ENCODE data around the gene GDA. TPM values are rescaled to one million over a fixed set of nuclear protein-coding genes. Genes with fewer than 3 reads are reported as not detected.

Gene GDA
- total RNA-seq, 1 experiment from 2014 or later, result 3.6 TPM

DNA sequence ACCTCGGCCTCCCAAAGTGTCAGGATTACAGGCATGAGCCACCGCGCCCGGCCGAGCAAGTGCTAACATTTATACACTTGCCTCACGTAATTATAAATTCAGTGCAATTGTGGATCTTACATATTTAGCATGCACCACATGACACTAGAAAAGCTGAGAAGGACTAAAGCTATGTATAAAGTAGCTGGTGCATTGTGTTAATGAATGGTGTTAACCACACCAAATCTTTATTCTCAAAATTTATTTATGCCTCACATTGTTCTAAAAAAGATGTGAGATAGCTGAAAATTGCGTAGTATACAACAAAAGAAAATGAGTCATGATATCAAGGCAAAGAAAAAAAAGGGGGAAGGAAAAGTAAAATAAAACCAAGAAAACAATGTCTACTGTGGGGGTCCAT is 54.8 kb downstream of the GDA start:
- Mint-ChIP-seq H3K9me3 (no peaks in the 10 kb centered on the region), H3K27ac (no peak overlapping the region), H3K27me3 (ENCODE audit: low read depth) (no peaks in the 10 kb centered on the region), H3K4me1 (no peaks in the 10 kb centered on the region), H3K4me3 (no peak overlapping the region), H3K36me3 (ENCODE audit: insufficient read depth in 1 of 3, low read depth in 3 of 3) (no peaks in the 10 kb centered on the region)
- H2BK5ac ChIP-seq (ENCODE audit: insufficient read length, low read length), result no peak overlapping the region
- H3K27ac ChIP-seq (ENCODE audit: insufficient read length, low read depth, low read length), result no peak overlapping the region
- no peak overlapping the region for H2AFZ ChIP-seq (ENCODE audit: low read length)
- no peak overlapping the region for H2BK20ac ChIP-seq (ENCODE audit: low read depth, low read length, poor library complexity, severe bottlenecking)
- H4K5ac ChIP-seq (ENCODE audit: insufficient read length, low read depth, low read length), result no peak overlapping the region
- no peaks in the 10 kb centered on the region for H3K79me1 ChIP-seq (ENCODE audit: insufficient read depth, low read depth, low read length, poor library complexity, severe bottlenecking)
- no peak for DNase-seq
- H3K23ac ChIP-seq (ENCODE audit: insufficient read length, low read depth, low read length), result no peak overlapping the region
- no peak overlapping the region for H4K91ac ChIP-seq (ENCODE audit: insufficient read length, low read depth, low read length)
- no peaks in the 10 kb centered on the region for H3K79me2 ChIP-seq (ENCODE audit: insufficient read depth, low read length)
- no peak overlapping the region for H3K14ac ChIP-seq (ENCODE audit: insufficient read depth, low read length)
- no peaks in the 10 kb centered on the region for H4K20me1 ChIP-seq (ENCODE audit: control insufficient read depth, insufficient read depth, insufficient read length)
- TF ChIP-seq, protein P1, sequence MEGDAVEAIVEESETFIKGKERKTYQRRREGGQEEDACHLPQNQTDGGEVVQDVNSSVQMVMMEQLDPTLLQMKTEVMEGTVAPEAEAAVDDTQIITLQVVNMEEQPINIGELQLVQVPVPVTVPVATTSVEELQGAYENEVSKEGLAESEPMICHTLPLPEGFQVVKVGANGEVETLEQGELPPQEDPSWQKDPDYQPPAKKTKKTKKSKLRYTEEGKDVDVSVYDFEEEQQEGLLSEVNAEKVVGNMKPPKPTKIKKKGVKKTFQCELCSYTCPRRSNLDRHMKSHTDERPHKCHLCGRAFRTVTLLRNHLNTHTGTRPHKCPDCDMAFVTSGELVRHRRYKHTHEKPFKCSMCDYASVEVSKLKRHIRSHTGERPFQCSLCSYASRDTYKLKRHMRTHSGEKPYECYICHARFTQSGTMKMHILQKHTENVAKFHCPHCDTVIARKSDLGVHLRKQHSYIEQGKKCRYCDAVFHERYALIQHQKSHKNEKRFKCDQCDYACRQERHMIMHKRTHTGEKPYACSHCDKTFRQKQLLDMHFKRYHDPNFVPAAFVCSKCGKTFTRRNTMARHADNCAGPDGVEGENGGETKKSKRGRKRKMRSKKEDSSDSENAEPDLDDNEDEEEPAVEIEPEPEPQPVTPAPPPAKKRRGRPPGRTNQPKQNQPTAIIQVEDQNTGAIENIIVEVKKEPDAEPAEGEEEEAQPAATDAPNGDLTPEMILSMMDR (conservative IDR thresholded peaks at IDR 0.05), result no peak
- H4K8ac ChIP-seq (replicated peaks; ENCODE audit: insufficient read length, low read depth, low read length), result no peak overlapping the region
- WGBS (ENCODE audit: extremely low coverage, insufficient read length, low lambda C conversion rate), result no CpG with 5 or more reads among the region's 7 CpGs
- H2BK15ac ChIP-seq (ENCODE audit: low read depth, low read length), result no peak overlapping the region
- no peak overlapping the region for H3T11ph ChIP-seq (ENCODE audit: low read length)
- no peak overlapping the region for H3K4ac ChIP-seq (ENCODE audit: low read depth, low read length)
- no peaks in the 10 kb centered on the region for H3K27me3 ChIP-seq (ENCODE audit: insufficient read depth, low read length)
- H3K9me3 ChIP-seq (ENCODE audit: control insufficient read depth, low read depth, low read length), result no peaks in the 10 kb centered on the region
- H3K18ac ChIP-seq (ENCODE audit: insufficient read length, low read depth, low read length), result no peak overlapping the region
- no peaks in the 10 kb centered on the region for H3K23me2 ChIP-seq (ENCODE audit: insufficient read length, low read depth, low read length, poor library complexity, severe bottlenecking)
- H3K9ac ChIP-seq (ENCODE audit: extremely low read depth, insufficient read length, low read length), result no peak overlapping the region
- no peak overlapping the region for H2BK12ac ChIP-seq (ENCODE audit: insufficient read length, low read depth, low read length)
- H3K4me2 ChIP-seq (ENCODE audit: insufficient read depth, insufficient read length, low read length), result no peak overlapping the region
- no peaks in the 10 kb centered on the region for H3K4me1 ChIP-seq (ENCODE audit: insufficient read depth, low read length)
- H3K56ac ChIP-seq (ENCODE audit: insufficient read length, low read depth, low read length), result no peak overlapping the region
- no peak overlapping the region for H2AK5ac ChIP-seq (ENCODE audit: insufficient read length, low read length)
- H2BK120ac ChIP-seq (ENCODE audit: low read depth, low read length, poor library complexity, severe bottlenecking), result no peak overlapping the region

Measured in H9 (cell line).